Heart right ventricle (tissue), 16 donors: Measurements from ENCODE around the gene CD68. TPM values are rescaled to one million over a fixed set of nuclear protein-coding genes. Genes with fewer than 3 reads are reported as not detected.

Source experiments
- ATAC-seq, 8 donors: fragments of 200-7000 bp; cut with Tn5 transposase; one replicate each; pipeline ENCODE4 v1.9.1; 2020; ENCODE audit warnings: mild to moderate bottlenecking in 8 of 8, moderate library complexity in 8 of 8, moderate number of reproducible peaks in 1 of 8
- DNase-seq, 2 donors: peaks; one replicate each; pipeline ENCODE4 v3.0.0-alpha.2; 2020
- H3K27ac ChIP-seq, 10 donors: fragments of 200-600 bp; sonication (generic) in 2 of 10; one replicate each; pipeline versions ENCODE4 v1.5.0 to v1.8.0; 2020 to 2022; ENCODE audit warnings: mild to moderate bottlenecking in 3 of 10
- H3K27me3 ChIP-seq, 7 donors: fragments of 200-600 bp; one replicate each; pipeline ENCODE4 v1.8.0; 2021 to 2022; ENCODE audit warnings: mild to moderate bottlenecking in 2 of 7
- H3K36me3 ChIP-seq, 9 donors: fragments of 200-600 bp; sonication (generic) in 1 of 9; one replicate each; pipeline versions ENCODE4 v1.5.0 to v1.8.0; 2020 to 2022; ENCODE audit warnings: mild to moderate bottlenecking in 2 of 9
- H3K4me1 ChIP-seq, 9 donors: fragments of 200-600 bp; sonication (generic) in 1 of 9; one replicate each; pipeline versions ENCODE4 v1.5.0 to v1.8.0; 2020 to 2022; ENCODE audit warnings: mild to moderate bottlenecking in 4 of 9
- H3K4me3 ChIP-seq, 10 donors: fragments of 200-600 bp; sonication (generic) in 2 of 10; one replicate each; pipeline versions ENCODE4 v1.5.0 to v1.8.0; 2020 to 2022; ENCODE audit warnings: mild to moderate bottlenecking in 7 of 10, moderate library complexity in 2 of 10
- H3K9me3 ChIP-seq, 11 donors: fragments of 200-600 bp in 10 of 11; sonication (generic) in 2 of 11; one replicate each; pipeline versions ENCODE4 v1.5.0 to v1.8.0; 2013 to 2022; ENCODE audit warnings: mild to moderate bottlenecking in 2 of 11, control low read depth in 1 of 11, moderate library complexity in 1 of 11
- CTCF ChIP-seq, 9 donors: fragments of 200-600 bp; sonication (generic) in 2 of 9; IDR thresholded peaks; one replicate each; pipeline versions ENCODE4 v1.5.0 to v1.8.0; 2021 to 2022; ENCODE audit warnings: antibody characterized with exemption in 9 of 9, mild to moderate bottlenecking in 5 of 9, moderate library complexity in 1 of 9
- WGBS, 2 donors: extraction: QIAGEN DNeasy Blood & Tissue Kit; methylation state at CpG; one replicate each; pipeline ENCODE4 v1.1.7; 2013; ENCODE audit warnings: inconsistent platforms in 1 of 2; 5-methylcytosine and 5-hydroxymethylcytosine counted together
- intact Hi-C, 10 donors: fragments of 100-400 bp; cut with DNase I; formaldehyde crosslinking; loops; one replicate each; pipeline versions ENCODE4 v1.11.1 to v1.14.2; 2022
- polyA plus RNA-seq, 2 donors: library from polyadenylated mRNA; stranded (reverse); fragments of 200-250 nt; gene quantifications; one replicate each; pipeline ENCODE4 v1.2.3, GENCODE V29; 2013
- total RNA-seq, 10 donors: library from RNA; stranded (reverse); fragmentation: NEBNext Ultra II Directional in 3 of 10; extraction: Animal tissue kit (Norgen Biotek cat#: 25700) in 3 of 10; gene quantifications; one replicate each; pipeline versions ENCODE4 v1.2.1 to v1.2.4, GENCODE V29; 2021 to 2023
- donor health status: Arrhythmogenic right ventricular cardiomyopathy.
- donor health status: ischemic (EF 13 %, LVEDD 7.1; RV severe dilation, severe dysfunction).
- donor health status: healthy with polysubstance abuse.
- donor health status: DM: no; HTN: yes; CAD: no.
- donor health status: DM: no; HTN: no; CAD: no.
- donor health status: ischemic (EF 25% LVEDD 6.9; RV normal size, moderate dysfunction).
- donor health status: ischemic (EF 25% LVEDD 5.7; RV mildly dilated, moderate dysfunction).
- donor health status: healthy.
- donor health status: DM: yes; HTN: yes; CAD: no.
- donor health status: Ischemic cardiomyopathy.
- donor health status: ischemic (EF 35%, LVEDD 5.7; RV mildly dilated, moderate dysfunction).
- donor health status: nonischemic (EF 11% LVEDD 7.7; RV severe dilation, severe dysfunction).
- donor health status: DM: yes; HTN: yes; CAD: no.
- donor health status: PGD.
- donor health status: ischemic (EF 29% LVEDD 5.4; RV normal size, mild dysfunction).
- donor health status: nonischemic (EF 23%, LVEDD 6.1; RV moderate dilation, normal function).

Gene CD68
- total and polyA plus RNA-seq, 12 donors: 4.7 to 128 (median 16.1) TPM

GRCh38 chr17:7582396-7583252, 3.2 kb downstream of the CD68 start:
- DNase-seq (peak in 1 of 2 donors; percentile 37), ATAC-seq (peak in 2 of 8 donors; percentile 1 to 9)
- no peak for TF ChIP-seq CTCF (IDR thresholded peaks at IDR 0.05)
- no peaks in the 10 kb centered on the region for H3K9me3 ChIP-seq
- H3K4me3 ChIP-seq: peak overlapping the region in 9 of 10 donors; percentile 50 to 75 (median 66)
- intact Hi-C loops: loop anchor here in 3 of 10 donors (5.0 to 10.0 kb wide), 2 partner anchors 105 to 148 kb away; partner anchors contain the start of genes TP53 (in 2 of the 3), WRAP53 (in 2 of the 3), FGF11 (in 1 of the 3) and TMEM102 (in 1 of the 3)
- H3K27me3 ChIP-seq: no peaks in the 10 kb centered on the region
- H3K27ac ChIP-seq: peak overlapping the region; percentile 90 to 97 (median 94)
- H3K4me1 ChIP-seq: peaks cover 9 to 76% (median 41%) of the 10 kb centered on the region in 9 donors
- peaks cover 0 to 40% (median 14%) of the 10 kb centered on the region in 9 donors for H3K36me3 ChIP-seq
- 87% methylated on average over 36 of the region's 36 CpGs for WGBS, 2 donors

- peak within 1 kb of the TSS; percentile 90 to 97 (median 94) for H3K27ac ChIP-seq
- ATAC-seq (peak; percentile 81 to 96 (median 90)), DNase-seq (peak; percentile 97)
- peaks cover 0 to 40% (median 5%) of the 10 kb centered on the region in 9 donors for H3K36me3 ChIP-seq
- 13 to 14% methylated on average over 69 of the region's 69 CpGs for WGBS, 2 donors
- intact Hi-C loops: loop anchor here in 3 of 10 donors (5.0 to 10.0 kb wide), 2 partner anchors 104 to 149 kb away; partner anchors contain the start of genes TP53 (in 2 of the 3), WRAP53 (in 2 of the 3), FGF11 (in 1 of the 3) and TMEM102 (in 1 of the 3)
- no peaks in the 10 kb centered on the region for H3K9me3 ChIP-seq
- peaks cover 9 to 76% (median 48%) of the 10 kb centered on the region in 9 donors for H3K4me1 ChIP-seq
- no peaks in the 10 kb centered on the region for H3K27me3 ChIP-seq
- no peak for TF ChIP-seq CTCF (IDR thresholded peaks at IDR 0.05)
- peak within 1 kb of the TSS; percentile 10 to 75 (median 66) for H3K4me3 ChIP-seq
These were observed 4.0 kb downstream of the CD68 start, which contains the start of gene MPDU1 for GRCh38 chr17:7583253-7584109. MPDU1 (plus strand) TSS chr17:7583852; CDS start chr17:7583863, 11 bp downstream.

GRCh38 chr17:7586673-7587419, 7.4 kb downstream of the CD68 start:
- no peaks in the 10 kb centered on the region for H3K27me3 ChIP-seq
- no peak for ATAC-seq
- H3K27ac ChIP-seq: peak overlapping the region in 8 of 10 donors; percentile 35 to 70 (median 63)
- intact Hi-C loops: loop anchor here in 2 of 10 donors (5.0 to 10.0 kb wide), 2 partner anchors 150 to 152 kb away; partner anchors contain the start of genes FGF11 (in 2 of the 2) and TMEM102 (in 2 of the 2)
- H3K36me3 ChIP-seq: peaks cover 0 to 56% (median 7%) of the 10 kb centered on the region in 9 donors
- peak in 5 of 9 donors; percentile 22 to 45 (median 38) for TF ChIP-seq CTCF (IDR thresholded peaks at IDR 0.05)
- DNase-seq: peak in 1 of 2 donors; percentile 38
- H3K4me3 ChIP-seq: no peak overlapping the region
- 62 to 69% methylated on average over 9 of the region's 9 CpGs for WGBS, 2 donors
- H3K4me1 ChIP-seq: peaks cover 13 to 64% (median 48%) of the 10 kb centered on the region in 9 donors
- H3K9me3 ChIP-seq: no peaks in the 10 kb centered on the region
